Glomerular endothelial cell (primary cell): ENCODE data around the gene ZNF189. TPM values are rescaled to one million over a fixed set of nuclear protein-coding genes. Genes with fewer than 3 reads are reported as not detected.
"Not testable (repeated sequence)": the region's sequence is repeated elsewhere in the genome, so short reads cannot be mapped to it uniquely, and the experiment has no call there.

Experiments used
- DNase-seq: peaks from one replicate; pipeline ENCODE4 v3.0.0-alpha.2; 2011; ENCODE audit warnings: low read depth, low spot score; ENCODE audit errors: extremely low read depth
- total RNA-seq: library from RNA; depleted of rRNA; stranded (reverse); fragments of >200 nt; gene quantifications from 2 replicates; pipeline ENCODE4 v1.2.3, GENCODE V29; 2015

ZNF189 gene
- total RNA-seq, 1 donor from 2014 or later: 17.7 TPM

DNA sequence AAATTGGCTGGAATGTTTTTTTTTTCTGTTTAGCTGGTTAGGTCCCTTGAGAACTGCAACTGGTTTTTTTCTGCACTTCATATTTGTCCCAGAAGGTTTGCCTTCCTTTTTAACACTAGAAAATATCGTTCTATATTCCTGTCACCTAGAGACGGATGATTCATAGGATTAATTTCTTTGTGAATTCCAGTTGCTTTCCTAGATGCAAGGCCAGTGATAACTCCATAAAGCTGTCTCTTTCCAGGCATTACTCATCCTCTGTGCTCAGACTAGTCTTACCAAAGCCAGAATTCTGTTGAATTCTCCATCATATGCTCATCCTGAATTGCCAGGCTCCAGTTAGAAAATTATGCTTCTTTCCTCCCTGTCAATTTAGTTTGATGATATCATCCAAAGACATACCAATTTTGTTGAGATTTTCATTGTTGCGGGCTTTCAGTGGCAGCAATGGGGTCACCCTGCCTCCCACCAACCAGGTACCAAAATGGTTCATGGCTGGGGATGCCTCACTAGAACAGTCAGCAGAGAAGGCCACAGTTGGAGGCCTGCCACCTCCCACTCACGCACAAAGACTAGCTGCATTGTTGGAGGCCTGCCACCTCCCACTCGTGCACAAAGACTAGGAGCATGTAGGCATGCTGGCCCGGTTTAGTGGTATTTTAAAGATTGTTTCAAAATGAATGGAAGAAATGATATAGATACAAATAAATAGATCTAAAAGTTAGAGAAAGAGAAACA is 22.4 kb upstream of the ZNF189 start:
- DNase-seq: no peak

DNA sequence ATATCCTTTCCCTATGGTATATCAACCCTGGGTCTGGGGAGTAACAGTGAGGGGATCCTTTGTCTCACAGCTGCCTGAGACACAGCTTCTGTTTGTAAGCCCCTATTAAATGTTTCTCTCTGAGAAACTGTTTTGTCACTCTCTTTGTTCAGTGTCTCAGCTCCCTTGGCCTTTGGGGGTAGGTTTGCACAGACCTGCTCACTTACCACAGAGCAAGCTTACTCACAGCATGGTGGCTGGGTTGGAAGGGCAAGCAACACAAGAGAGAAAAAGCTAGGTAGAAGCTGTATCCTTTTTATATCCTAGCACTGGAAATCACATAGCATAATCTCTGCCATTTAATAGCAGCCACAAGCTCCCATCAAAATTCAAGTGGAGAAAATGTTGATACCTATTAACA is 18.4 kb upstream of the ZNF189 start:
- no peak for DNase-seq

DNA sequence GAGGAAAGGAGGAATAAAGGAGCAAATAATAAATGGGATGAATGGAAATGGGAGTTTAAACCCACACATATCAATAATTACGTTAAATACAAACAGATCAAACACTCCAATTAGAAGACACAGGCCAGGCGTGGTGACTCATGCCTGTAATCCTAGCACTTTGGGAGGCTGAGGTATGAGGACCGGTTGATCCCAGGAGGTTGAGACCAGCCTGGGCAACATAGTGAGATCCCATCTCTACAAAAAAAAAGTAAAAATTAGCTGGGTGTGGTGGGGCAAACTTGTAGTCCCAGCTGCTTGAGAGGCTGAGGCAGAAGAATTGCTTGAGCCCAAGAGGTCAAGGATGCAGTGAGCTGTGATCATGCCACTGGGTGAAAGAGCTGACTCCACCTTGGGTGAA is 17.5 kb upstream of the ZNF189 start:
- no peak for DNase-seq

DNA sequence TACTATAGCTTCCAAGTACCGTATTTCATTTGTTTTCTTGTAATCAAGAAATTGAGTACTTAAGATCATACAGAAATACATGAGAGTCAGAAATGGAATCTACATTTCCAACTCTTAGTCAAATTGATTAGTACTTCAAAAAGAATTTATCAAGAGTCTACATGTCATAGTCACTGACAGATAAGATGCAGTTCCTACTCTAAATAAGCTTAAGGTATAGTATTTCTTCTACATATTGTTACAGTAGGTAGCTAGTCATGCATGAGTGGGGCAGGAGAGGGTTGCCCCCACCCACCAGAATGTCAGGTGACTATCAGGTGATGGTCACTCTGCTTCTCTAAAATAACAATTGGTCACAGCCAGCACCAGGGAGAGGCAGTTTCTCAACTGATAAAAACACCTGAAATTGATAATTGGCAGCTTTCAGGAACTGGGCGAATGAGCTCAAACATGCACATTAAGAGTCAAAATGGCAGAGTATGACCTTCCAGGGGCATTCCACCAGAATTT is 16.8 kb upstream of the ZNF189 start:
- no peak for DNase-seq

DNA sequence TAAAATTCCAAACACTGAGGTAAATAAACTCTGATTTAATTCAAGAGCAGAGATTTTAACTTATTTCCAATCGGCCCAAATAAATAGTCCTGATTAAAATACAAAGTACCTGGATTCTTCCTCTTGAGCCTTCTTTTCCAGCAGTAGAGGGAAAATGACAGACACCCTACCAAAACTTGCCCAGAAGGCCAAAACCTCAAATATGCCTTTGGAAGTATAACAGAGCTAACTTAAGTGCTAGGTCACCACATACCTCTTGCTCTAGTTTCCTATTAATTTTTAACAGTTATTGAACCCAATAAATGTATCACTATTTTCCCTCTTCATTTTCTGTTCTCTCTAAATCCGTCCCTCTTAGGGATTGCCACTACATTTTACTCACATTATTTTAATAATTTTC is 15.3 kb upstream of the ZNF189 start:
- DNase-seq: no peak

DNA sequence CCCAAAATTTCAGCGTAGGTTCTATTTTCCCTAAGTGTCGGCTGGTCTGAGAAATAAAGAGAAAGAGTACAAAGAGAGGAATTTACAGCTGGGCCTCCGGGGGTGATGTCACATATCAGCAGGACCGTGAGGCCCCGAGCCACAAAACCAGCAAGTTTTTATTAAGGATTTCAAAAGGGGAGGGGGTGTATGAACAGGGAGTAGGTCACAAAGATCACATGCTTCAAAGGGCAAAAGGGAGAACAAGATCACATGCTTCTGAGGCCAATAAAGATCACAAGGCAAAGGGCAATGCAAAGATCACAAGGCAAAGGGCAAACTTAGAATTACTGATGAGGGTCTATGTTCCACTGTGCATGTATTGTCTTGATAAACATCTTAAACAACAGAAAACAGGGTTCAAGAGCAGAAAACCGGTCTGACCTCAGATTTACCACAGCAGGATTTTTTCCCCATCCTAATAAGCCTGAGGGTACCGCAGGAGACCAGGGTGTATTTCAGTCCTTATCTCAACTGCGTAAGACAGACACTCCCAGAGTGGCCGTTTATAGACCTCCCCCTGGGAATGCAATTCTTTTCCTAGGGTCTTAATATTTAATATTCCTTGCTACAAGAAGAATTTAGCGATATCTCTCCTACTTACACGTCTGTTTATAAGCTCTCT is 13.6 kb upstream of the ZNF189 start, which contains the start of gene BAAT:
Gene BAAT, minus strand, starts transcription at position 134 of the 664 bp plus-strand sequence. CDS start 13,602 bp downstream, outside the sequence.
- not testable (repeated sequence) for DNase-seq

DNA sequence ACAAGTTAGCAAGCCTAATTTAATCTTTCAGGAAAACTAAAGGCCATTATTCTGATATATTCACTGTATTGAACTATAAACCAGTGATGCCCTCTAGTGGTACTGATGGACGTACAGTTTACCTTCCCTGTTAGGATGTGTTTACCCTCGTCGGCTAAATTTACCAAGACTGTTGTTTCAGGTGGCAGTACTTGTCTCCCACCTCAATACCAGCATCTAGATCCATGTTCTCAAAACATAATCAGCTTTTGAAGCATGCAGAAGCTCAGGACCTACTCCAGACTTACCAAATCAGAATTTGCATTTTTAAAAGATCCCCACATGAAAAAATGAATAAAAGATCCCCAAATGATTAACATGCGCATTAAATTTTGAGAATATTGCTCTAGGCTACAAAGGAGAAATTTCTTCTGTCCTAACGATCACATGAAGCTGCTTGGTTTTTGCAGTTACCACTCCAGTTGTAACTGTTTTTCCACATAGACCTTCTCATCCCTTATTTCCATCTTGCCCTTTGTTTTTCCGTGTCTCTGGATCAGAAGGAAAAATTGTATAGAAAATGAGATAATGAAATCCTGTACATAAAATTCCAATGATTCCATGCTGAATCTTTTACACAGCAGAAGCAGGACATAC is 10.7 kb upstream of the ZNF189 start:
- DNase-seq: no peak

DNA sequence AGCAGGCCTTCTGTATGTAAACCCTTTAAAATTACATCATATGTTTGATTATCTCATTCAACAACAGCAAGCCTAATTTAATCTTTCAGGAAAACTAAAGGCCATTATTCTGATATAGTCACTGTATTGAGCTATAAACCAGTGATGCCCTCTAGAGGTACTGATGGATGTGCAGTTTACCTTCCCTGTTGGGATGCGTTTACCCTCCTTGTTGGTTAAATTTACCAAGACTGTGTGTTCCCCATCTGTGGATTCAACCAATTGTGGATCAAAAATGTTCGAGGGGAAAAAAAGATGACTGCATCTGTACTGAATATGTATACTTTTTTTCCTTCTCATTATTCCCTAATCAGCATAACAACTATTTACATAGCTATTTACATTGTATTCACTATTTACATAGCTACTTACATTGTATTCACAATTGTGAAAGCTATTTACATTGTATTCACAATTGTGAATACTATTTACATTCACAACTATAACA is 10.1 kb upstream of the ZNF189 start:
- no peak for DNase-seq

DNA sequence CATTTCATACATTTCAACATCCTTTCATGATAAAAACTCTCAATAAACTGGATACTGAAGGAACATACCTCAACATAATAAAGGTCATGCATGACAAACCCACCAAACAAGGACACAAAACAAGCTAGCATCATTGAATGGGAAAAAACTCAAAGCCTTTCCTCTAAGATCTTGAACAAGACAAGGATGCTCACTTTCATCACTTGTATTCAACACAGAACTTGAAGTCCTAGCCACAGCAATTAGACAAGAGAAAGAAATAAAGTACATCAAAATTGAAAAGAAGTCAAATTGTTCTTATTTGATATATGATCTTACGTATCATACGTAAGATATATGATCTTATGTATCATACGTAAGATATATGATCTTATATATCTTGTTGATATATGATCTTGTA is 5.5 kb upstream of the ZNF189 start:
- DNase-seq: no peak

DNA sequence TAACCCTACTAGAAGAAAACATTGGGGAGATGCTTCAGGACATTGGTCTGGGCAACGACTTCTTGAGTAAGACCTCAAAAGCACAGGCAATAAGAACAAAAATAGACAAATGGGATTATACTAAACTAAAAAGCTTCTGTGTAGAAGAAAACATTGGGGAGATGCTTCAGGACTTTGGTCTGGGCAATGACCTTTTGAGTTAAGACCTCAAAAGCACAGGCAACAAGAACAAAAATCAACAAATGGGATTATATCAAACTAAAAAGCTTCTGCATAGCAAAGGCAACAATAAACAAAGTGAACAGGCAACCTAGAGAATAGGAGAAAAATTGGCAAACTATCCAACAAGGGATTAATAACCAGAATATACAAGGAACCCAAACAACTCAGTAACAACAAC is 4.0 kb upstream of the ZNF189 start:
- no peak for DNase-seq

DNA sequence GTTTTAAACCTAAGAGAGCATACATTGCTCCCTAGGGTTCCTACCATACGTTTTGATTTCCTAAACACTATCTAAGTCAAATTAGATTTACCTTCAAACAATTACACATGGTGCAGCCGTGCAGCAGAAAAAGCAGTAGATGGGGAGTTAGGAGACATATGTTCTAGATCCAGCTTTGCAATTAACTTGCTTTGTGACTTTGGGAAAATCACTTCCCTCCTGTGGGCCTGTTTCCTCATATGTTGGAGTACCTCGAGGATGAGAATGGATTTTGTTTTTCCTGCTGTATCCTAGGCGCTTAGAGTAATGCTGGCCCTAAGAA is 944 bp upstream of the ZNF189 start:
- no peak for DNase-seq

DNA sequence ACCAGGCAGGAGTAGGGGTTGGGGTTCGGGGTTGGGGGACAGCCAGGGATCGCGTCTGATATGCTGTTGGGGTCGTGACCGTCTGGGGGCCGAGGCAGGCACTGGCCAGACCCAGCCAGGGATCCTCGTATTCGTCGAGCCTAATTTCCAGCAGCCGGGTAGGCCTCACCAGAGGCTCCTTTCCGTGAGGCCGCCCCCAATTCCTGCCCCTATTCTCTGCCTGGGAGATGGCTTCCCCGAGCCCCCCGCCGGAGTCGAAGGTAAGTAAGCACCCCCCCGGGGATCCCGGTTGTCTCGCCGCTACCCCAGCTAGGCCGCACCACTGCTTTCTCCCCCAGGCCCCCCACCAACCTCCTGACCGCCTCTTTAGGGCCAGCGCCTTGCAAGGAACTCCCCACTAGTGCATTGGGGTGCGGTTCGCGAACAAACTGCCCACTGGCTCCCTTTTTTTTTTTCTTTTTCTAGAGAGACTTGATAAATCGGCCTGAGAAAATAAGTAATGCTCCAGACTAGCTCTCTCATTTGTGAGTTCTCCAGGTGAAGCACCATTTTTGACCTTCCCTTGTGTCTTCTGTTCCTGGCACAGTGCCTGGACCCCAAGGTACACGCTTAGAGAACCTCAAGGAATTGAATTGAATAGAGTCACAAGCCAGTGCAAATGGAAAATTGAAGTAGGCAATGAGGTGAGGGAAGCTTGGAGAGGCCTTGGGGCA is 435 bp downstream of the ZNF189 start:
- no peak for DNase-seq

DNA sequence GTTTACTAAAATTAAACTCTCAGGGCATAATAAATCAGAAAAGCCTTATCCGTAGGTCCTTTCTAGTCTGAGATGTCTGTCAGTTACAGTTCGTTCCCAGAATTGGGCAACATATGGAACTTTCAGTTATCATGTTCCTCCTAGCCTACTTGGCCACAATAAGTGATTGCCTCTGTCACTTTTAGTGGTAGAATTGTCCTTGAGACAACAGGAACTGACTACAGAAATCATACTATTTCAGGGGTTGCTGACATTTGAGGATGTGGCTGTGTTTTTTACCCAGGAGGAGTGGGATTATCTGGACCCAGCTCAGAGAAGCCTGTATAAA is 956 bp downstream of the ZNF189 start:
- DNase-seq: no peak

DNA sequence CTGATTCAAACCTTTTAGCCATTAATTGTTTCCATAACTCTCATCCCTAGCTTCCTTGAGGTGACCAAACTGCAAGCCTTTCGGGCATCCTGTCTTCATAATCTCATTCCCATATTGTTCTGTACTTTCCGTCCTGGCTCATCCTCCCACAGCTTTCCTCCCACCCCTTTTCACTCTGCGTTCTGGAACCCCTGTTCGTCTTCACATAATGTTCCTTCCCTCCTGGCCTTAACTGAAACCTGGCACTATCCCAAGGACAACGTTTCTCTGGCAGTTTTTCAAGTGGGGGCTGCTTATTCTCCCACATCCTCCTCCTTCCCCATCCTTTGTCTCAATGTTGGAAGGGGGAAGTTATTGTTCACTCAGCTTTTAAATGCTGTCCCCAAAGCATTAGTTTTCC is 1.5 kb downstream of the ZNF189 start:
- no peak for DNase-seq

DNA sequence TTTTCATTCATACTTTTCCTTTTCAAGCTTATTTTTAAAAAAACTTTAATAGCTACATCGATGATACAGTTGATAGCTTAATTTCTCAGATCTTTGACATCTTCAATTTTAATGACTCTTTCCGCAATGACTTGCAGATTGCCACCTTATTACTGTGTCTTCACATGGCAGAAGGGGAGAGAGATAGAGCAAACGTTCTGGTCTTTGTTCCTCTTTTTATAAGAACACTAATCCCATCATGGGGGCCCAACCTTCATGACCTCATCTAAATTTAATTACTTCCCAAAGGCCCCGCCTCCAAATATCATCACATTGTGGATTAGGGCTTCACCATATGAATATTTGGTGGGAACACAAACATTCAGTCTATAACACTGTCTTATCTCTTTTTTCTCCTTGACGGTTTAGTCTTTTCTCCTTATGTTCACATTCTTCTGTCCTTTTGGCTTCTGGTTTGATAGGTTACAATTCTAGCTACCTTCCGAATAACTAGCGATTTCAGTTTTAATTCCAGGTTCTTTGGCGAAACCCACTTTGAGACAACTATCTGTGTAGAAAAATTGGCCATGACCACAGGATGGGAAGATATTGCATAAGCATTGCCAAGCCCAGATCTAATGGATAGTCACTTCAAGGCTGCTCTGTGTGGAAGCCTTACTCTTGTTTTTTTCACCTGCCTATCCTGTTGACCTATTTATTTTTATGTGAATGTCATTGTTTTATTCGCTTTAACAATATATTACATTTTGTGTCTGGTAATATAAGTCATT is 5.0 kb downstream of the ZNF189 start:
- DNase-seq: no peak

DNA sequence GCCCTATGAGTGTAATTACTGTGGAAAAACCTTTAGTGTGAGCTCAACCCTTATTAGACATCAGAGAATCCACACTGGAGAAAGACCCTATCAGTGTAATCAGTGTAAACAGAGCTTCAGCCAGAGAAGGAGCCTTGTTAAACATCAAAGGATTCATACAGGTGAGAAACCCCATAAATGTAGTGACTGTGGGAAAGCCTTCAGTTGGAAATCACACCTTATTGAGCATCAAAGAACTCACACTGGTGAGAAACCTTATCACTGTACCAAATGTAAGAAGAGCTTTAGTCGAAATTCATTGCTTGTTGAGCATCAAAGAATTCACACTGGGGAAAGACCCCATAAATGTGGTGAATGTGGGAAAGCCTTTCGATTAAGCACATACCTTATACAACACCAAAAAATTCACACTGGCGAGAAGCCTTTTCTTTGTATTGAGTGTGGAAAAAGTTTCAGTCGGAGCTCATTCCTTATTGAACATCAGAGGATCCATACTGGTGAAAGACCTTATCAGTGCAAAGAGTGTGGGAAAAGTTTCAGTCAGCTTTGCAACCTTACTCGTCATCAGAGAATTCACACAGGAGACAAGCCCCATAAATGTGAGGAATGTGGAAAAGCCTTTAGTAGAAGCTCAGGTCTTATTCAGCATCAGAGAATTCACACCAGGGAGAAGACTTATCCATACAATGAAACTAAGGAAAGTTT is 9.9 kb downstream of the ZNF189 start:
- DNase-seq: no peak

DNA sequence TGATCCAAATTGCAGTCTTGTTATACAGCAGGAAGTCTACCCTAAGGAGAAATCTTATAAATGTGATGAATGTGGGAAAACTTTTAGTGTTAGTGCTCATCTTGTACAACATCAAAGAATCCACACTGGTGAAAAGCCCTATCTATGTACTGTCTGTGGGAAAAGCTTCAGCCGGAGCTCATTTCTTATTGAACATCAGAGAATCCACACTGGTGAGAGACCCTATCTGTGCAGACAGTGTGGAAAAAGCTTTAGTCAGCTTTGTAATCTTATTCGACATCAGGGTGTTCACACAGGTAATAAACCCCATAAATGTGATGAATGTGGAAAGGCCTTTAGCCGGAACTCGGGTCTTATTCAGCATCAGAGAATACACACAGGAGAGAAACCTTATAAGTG is 10.4 kb downstream of the ZNF189 start:
- DNase-seq: no peak

DNA sequence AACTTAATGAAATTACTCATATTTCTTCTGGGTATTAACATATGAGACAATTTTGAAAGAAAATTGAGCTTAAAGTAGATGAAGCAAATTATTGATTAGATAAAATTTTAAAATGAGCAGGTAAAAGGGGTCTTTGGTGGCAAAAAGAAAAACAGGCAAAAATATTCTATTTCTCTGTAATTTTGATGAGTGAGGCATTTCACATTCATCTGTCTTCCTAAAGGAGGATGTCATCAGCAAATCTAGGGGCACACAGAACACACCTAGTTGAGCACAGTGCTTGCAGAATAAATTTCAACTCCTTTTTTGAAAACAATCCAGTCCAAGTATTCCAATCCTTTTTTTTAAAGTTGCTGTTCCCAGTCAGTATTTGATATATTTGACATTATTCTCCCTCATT is 16.2 kb downstream of the ZNF189 start:
- DNase-seq: no peak

DNA sequence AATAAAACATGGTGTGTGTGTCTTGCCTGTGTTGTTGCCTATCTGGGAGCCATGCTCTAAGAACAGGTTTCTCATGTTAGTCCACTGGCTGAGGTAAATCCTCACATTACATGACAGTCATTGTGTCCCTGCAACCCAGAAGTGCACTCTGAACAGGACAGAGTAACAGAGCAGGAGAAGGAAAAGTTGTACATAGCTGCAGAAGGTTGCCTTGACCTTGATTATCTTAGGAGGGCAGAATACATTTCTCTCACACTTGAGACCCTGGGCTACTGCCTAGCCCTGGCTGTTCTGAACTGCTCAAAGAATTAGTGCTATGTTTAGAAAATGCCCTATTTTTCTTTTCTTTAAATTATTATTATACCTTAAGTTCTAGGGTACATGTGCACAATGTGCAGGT is 16.9 kb downstream of the ZNF189 start:
- no peak for DNase-seq

DNA sequence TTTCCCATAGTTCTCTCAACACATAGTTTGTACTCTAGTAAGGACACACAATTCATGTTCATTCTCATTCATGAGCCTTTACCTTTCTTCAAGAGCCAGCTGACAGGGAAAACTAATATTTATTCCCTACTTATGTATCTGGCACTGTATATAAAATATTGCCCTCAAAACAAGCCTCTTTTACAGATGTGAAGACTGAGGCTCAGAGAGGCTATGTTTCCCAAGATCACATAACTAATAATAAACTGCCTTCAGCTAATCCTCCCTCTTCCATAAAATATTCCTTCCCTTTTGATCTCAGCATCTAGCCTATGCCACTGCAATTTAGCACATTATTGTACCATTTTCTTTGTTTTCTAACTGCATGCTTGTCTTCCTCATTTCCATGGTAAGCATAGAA is 18.7 kb downstream of the ZNF189 start:
- no peak for DNase-seq
